Adrenal gland (tissue), 12 donors: ENCODE measurements around the gene PIGN. TPM values are rescaled to one million over a fixed set of nuclear protein-coding genes. Genes with fewer than 3 reads are reported as not detected.

Source experiments
- DNase-seq, 7 donors: peaks; one replicate each; pipeline ENCODE4 v3.0.0-alpha.2; 2019 to 2020
- H3K27ac ChIP-seq, 5 donors: fragments of 200-600 bp; sonication (generic) in 4 of 5; 1 replicate in 3 of 5; 2 replicates in 2 of 5; pipeline versions ENCODE4 v1.5.1 to v1.8.0; 2016 to 2020; ENCODE audit warnings: mild to moderate bottlenecking in 1 of 5
- H3K27me3 ChIP-seq: fragments of 200-600 bp; 2 replicates; pipeline ENCODE4 v1.8.0; 2021
- H3K36me3 ChIP-seq, 2 donors: fragments of 200-600 bp; replicated peaks in 1 of 2; 1 replicate in 1 of 2; 2 replicates in 1 of 2; pipeline versions ENCODE4 v1.5.1 to v1.8.0; 2018 to 2022
- H3K4me1 ChIP-seq, 2 donors: fragments of 200-600 bp; replicated peaks in 1 of 2; 1 replicate in 1 of 2; 2 replicates in 1 of 2; pipeline versions ENCODE4 v1.5.1 to v1.8.0; 2018 to 2021
- H3K4me3 ChIP-seq, 4 donors: fragments of 200-600 bp; sonication (generic) in 3 of 4; one replicate each; pipeline ENCODE4 v1.5.1; 2016 to 2018
- H3K9me3 ChIP-seq, 3 donors: fragments of 200-600 bp; sonication (generic) in 1 of 3; replicated peaks in 1 of 3; 1 replicate in 2 of 3; 2 replicates in 1 of 3; pipeline versions ENCODE4 v1.5.1 to v1.8.0; 2016 to 2021
- CTCF ChIP-seq, 6 experiments: fragments of 450-650 bp in 4 of 6; fragments of 200-600 bp in 2 of 6; sonication (generic) in 1 of 6; IDR thresholded peaks; 1 replicate in 5 of 6; 2 replicates in 1 of 6; pipeline versions ENCODE4 v1.5.1 to v1.8.0; 2016 to 2021; ENCODE audit warnings: antibody characterized with exemption in 6 of 6, mild to moderate bottlenecking in 2 of 6, moderate library complexity in 1 of 6
- POLR2A ChIP-seq, 2 donors: fragments of 450-650 bp; IDR thresholded peaks; one replicate each; pipeline ENCODE4 v1.6.1; 2017; ENCODE audit warnings: antibody characterized with exemption in 2 of 2, mild to moderate bottlenecking in 2 of 2, moderate library complexity in 1 of 2
- WGBS, 4 donors: extraction: QIAGEN DNeasy Blood & Tissue Kit in 2 of 4; methylation state at CpG; one replicate each; pipeline versions ENCODE4 v1.1.5 to v1.1.7; 2013 to 2017; 5-methylcytosine and 5-hydroxymethylcytosine counted together
- intact Hi-C, 2 donors: fragments of 100-400 bp; cut with DNase I; formaldehyde crosslinking; loops; one replicate each; pipeline versions ENCODE4 v1.14.1 to v1.15.0; 2022 to 2023
- polyA plus RNA-seq, 3 donors: library from polyadenylated mRNA; stranded (reverse); fragments of 200-250 nt in 2 of 3; fragments of 350-450 nt in 1 of 3; fragmentation: Illumina TruSeq in 1 of 3; extraction: RNeasy Lipid Tissue Mini Kit (QIAGEN cat#74804) in 1 of 3; gene quantifications; one replicate each; pipeline ENCODE4 v1.2.3, GENCODE V29; 2013 to 2014
- total RNA-seq, 9 donors: library from RNA; depleted of rRNA in 4 of 9; stranded (reverse); fragments of >200 nt in 4 of 9; fragments of 120-200 nt in 1 of 9; fragmentation: NEBNext Ultra II Directional in 1 of 9; extraction: Animal tissue kit (Norgen Biotek cat#: 25700) in 1 of 9; gene quantifications; one replicate each; pipeline versions ENCODE4 v1.1.0 to v1.2.4, GENCODE V29; 2013 to 2023
- donor health status: healthy with polysubstance abuse.
- donor health status: Bipolar disorder and iron deficiency.
- donor health status: DM: yes; HTN: yes; CAD: no.
- donor health status: DM: no; HTN: no; CAD: no.
- donor health status: DM: no; HTN: no; CAD: no.
- donor health status: DM: yes; HTN: yes; CAD: no.

PIGN gene
- total and polyA plus RNA-seq, 12 donors = 4.4 to 50.5 (median 21.7) TPM

- Histone ChIP-seq H3K4me3 (no peak overlapping the region), H3K9me3 (peaks cover 0 to 5% (median 0%) of the 10 kb centered on the region in 3 donors), H3K36me3 (no peaks in the 10 kb centered on the region), H3K27ac (no peak overlapping the region), H3K4me1 (peaks cover 0 to 2% of the 10 kb centered on the region in 2 donors), H3K27me3 (no peaks in the 10 kb centered on the region)
- no peak for DNase-seq
- intact Hi-C loops = no loop called here
- TF ChIP-seq CTCF (IDR thresholded peaks at IDR 0.05) = no peak
- no peak for TF ChIP-seq POLR2A (IDR thresholded peaks at IDR 0.05)
- WGBS, 4 donors = 81 to 93% (median 86%) methylated on average over 2 of the region's 2 CpGs
Measured at GRCh38 chr18:62088156-62088555, 98.7 kb downstream of the PIGN start.

- Histone ChIP-seq H3K36me3 (no peaks in the 10 kb centered on the region), H3K4me1 (peaks cover 0 to 11% of the 10 kb centered on the region in 2 donors), H3K27ac (no peak overlapping the region), H3K9me3 (no peaks in the 10 kb centered on the region), H3K4me3 (no peak overlapping the region), H3K27me3 (no peaks in the 10 kb centered on the region)
- TF ChIP-seq POLR2A (IDR thresholded peaks at IDR 0.05) (no peak), CTCF (IDR thresholded peaks at IDR 0.05) (no peak)
- 87 to 94% (median 91%) methylated on average over 5 of the region's 5 CpGs for WGBS, 4 donors
- intact Hi-C loops = no loop called here
- no peak for DNase-seq
Measured at GRCh38 chr18:62085756-62086155, 101.1 kb downstream of the PIGN start.

GRCh38 chr18:62081761-62082294 lies 105.0 kb downstream of the PIGN start:
- H3K36me3 ChIP-seq = no peaks in the 10 kb centered on the region
- intact Hi-C loops = no loop called here
- no peaks in the 10 kb centered on the region for H3K9me3 ChIP-seq
- no peak for DNase-seq
- H3K4me1 ChIP-seq = peaks cover 0 to 12% of the 10 kb centered on the region in 2 donors
- WGBS, 4 donors = 83 to 95% (median 91%) methylated on average over 1 of the region's 1 CpG
- TF ChIP-seq CTCF (IDR thresholded peaks at IDR 0.05) = no peak
- no peak for TF ChIP-seq POLR2A (IDR thresholded peaks at IDR 0.05)
- no peak overlapping the region for H3K4me3 ChIP-seq
- H3K27me3 ChIP-seq = no peaks in the 10 kb centered on the region
- no peak overlapping the region for H3K27ac ChIP-seq

DNA sequence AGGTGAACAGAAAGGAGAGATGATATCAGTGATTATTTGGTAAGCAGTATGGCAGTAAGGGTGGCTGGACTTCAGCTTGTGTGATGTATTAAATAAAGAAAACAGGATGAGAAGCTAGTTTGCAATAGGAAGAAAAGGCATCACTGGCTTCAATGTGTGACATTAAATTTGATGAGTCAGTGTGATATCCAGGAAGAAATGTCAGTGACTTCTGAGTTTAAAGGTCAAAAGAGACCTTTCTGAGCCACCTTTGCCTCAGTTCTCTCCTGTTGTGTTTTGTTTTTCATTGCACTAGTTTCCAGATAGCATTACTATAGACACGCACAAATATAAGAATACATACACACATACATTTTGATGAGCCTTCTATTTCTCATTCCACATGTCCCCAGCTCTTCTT lies 105.6 kb downstream of the PIGN start:
- no peaks in the 10 kb centered on the region for H3K36me3 ChIP-seq
- H3K4me1 ChIP-seq = peaks cover 0 to 12% of the 10 kb centered on the region in 2 donors
- no peak overlapping the region for H3K4me3 ChIP-seq
- no peak for TF ChIP-seq CTCF (IDR thresholded peaks at IDR 0.05)
- TF ChIP-seq POLR2A (IDR thresholded peaks at IDR 0.05) = no peak
- no peaks in the 10 kb centered on the region for H3K27me3 ChIP-seq
- H3K9me3 ChIP-seq = no peaks in the 10 kb centered on the region
- intact Hi-C loops = no loop called here
- H3K27ac ChIP-seq = no peak overlapping the region
- 95 to 100% (median 100%) methylated on average over 1 of the region's 1 CpG for WGBS, 4 donors
- DNase-seq = no peak
